ENCODE data around the gene ITPR2.

DNA sequence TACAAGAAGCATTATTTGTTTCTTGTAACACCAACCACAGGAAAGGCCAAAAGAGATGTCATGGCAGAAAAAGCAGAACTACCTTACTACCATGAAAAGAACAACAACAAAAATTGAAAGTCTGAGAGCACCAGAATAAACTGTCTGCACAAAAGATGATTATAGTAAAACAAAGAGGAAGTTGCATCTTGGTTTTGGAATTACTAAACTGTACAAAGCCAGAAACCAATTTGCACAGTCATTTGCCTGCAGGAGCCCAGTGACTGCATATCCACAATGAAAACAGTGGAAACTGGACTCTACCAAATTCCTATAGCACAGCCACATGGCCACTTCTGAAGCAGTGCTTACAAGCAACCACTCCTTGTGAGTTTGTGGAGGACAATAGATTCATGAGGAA lies 361.4 kb downstream of the ITPR2 start:
- no peak for TF ChIP-seq CTCF (IDR thresholded peaks at IDR 0.05)
- TF ChIP-seq POLR2A (IDR thresholded peaks at IDR 0.05) = no peak

Data from Peyer's patch (tissue), 4 donors.